ENCODE results near the gene FGF14.

DNA sequence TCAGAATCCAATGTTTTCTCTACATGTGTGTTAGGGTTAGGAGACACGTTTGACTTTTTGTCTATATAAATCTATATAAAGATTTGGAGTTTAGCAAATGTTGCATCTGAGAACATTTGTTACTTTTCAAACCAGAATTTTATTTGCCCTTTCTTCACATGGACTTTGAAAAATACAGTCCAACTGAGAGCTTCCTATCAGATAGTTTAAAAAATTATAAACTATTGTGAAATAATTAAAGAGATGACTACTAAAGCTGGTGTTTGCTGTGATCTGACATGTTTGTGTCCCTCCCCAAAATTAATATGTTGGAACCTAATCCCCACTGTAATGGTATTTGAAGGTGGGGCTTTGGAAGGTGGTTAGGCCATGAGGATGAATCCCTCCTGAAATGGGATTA, 652.3 kb downstream of the FGF14 start:
- TF ChIP-seq, protein P1, sequence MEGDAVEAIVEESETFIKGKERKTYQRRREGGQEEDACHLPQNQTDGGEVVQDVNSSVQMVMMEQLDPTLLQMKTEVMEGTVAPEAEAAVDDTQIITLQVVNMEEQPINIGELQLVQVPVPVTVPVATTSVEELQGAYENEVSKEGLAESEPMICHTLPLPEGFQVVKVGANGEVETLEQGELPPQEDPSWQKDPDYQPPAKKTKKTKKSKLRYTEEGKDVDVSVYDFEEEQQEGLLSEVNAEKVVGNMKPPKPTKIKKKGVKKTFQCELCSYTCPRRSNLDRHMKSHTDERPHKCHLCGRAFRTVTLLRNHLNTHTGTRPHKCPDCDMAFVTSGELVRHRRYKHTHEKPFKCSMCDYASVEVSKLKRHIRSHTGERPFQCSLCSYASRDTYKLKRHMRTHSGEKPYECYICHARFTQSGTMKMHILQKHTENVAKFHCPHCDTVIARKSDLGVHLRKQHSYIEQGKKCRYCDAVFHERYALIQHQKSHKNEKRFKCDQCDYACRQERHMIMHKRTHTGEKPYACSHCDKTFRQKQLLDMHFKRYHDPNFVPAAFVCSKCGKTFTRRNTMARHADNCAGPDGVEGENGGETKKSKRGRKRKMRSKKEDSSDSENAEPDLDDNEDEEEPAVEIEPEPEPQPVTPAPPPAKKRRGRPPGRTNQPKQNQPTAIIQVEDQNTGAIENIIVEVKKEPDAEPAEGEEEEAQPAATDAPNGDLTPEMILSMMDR (IDR thresholded peaks at IDR 0.05; ENCODE audit: poor library complexity), result no peak
- TF ChIP-seq EZH2 (IDR thresholded peaks at IDR 0.05; ENCODE audit: borderline replicate concordance) (no peak), EZH2phosphoT487 (IDR thresholded peaks at IDR 0.05; ENCODE audit: low read depth, severe bottlenecking, unreplicated experiment) (no peak)
